K562 (cell line): ENCODE measurements around the gene PIGL. TPM values are rescaled to one million over a fixed set of nuclear protein-coding genes. Genes with fewer than 3 reads are reported as not detected.

Experiments used
- ATAC-seq: fragments of 200-7000 bp; cut with Tn5 transposase; 3 replicates; pipeline ENCODE4 v1.9.1; 2020; ENCODE audit warnings: moderate library complexity
- BruUV-seq: library from RNA; stranded (reverse); fragments of 400-500 nt; replicated peaks from 2 replicates; lab custom pipeline; 2021; lab: Mats Ljungman, UMichigan
- CTCF ChIA-PET: fragments of 300-600 bp; formaldehyde crosslinking; extraction: SDS; loops from one replicate; lab custom pipeline; 2021; ENCODE audit warnings: low intra/inter-chr PET ratio; lab: Yijun Ruan, JAX
- POLR2A ChIA-PET: fragments of 300-600, 350-650 bp; sonication (Branson Sonifier 250); formaldehyde crosslinking; extraction: SDS; loops from one replicate; lab custom pipeline; 2021; ENCODE audit warnings: antibody characterized with exemption, inconsistent platforms; lab: Yijun Ruan, JAX
- DNase-seq, 4 experiments: peaks; one replicate each; pipeline versions ENCODE4 v3.0.0 to v3.0.0-alpha.2; 2011 to 2018; ENCODE audit warnings: low spot score in 3 of 4, mixed read lengths in 3 of 4; ENCODE audit errors: extremely low read depth in 1 of 4
- FAIRE-seq: peaks from 2 replicates; lab custom pipeline; 2011; peaks lifted over from hg19 to GRCh38; lab: Jason Lieb, UNC
- H2AFZ ChIP-seq: 2 replicates; pipeline ENCODE4 v1.6.0; 2011; ENCODE audit warnings: low read depth, low read length, control low read depth, inconsistent platforms
- H3K27ac ChIP-seq: fragments of 200-600 bp; 3 replicates; pipeline ENCODE4 v1.8.0; 2011; ENCODE audit warnings: low read depth, mild to moderate bottlenecking, control low read depth, inconsistent platforms, low read length, moderate library complexity, mixed read lengths; ENCODE audit errors: extremely low read depth
- H3K27me3 ChIP-seq, 2 experiments: fragments of 300-600 bp in 1 of 2; 2 replicates in 1 of 2; 3 replicates in 1 of 2; pipeline versions ENCODE4 v1.6.0 to v1.8.0; 2011; ENCODE audit warnings: inconsistent platforms in 2 of 2, low read length in 2 of 2, mild to moderate bottlenecking in 1 of 2, mixed read lengths in 1 of 2, moderate library complexity in 1 of 2; ENCODE audit not compliant: control insufficient read depth in 2 of 2, insufficient read depth in 2 of 2
- H3K36me3 ChIP-seq: fragments of 300-600 bp; 3 replicates; pipeline ENCODE4 v1.8.0; 2011; ENCODE audit warnings: mild to moderate bottlenecking, low read length, inconsistent platforms; ENCODE audit not compliant: control insufficient read depth, insufficient read depth
- H3K4me1 ChIP-seq, 2 experiments: fragments of 200-600 bp in 1 of 2; replicated peaks in 1 of 2; 2 replicates in 1 of 2; 3 replicates in 1 of 2; pipeline versions ENCODE4 v1.5.1 to v1.8.0; 2011; ENCODE audit warnings: inconsistent platforms in 2 of 2, low read length in 2 of 2, mild to moderate bottlenecking in 1 of 2, mixed read lengths in 1 of 2, moderate library complexity in 1 of 2; ENCODE audit not compliant: control insufficient read depth in 2 of 2, insufficient read depth in 2 of 2
- H3K4me2 ChIP-seq: 2 replicates; pipeline ENCODE4 v1.6.1; 2011; ENCODE audit warnings: low read length, control low read depth, inconsistent platforms, mixed read lengths; ENCODE audit not compliant: insufficient read depth
- H3K4me3 ChIP-seq: fragments of 200-600 bp; sonication (generic), shearing (Covaris generic); 2 replicates; pipeline ENCODE4 v1.5.1; 2016; ENCODE audit warnings: control low read depth, inconsistent platforms
- H3K79me2 ChIP-seq: fragments of 200-600 bp; 3 replicates; pipeline ENCODE4 v1.8.0; 2011; ENCODE audit warnings: low read length, inconsistent platforms; ENCODE audit not compliant: control insufficient read depth, insufficient read depth
- H3K9ac ChIP-seq, 2 experiments: 2 replicates each; pipeline versions ENCODE4 v1.6.0 to v1.6.1; 2011; ENCODE audit warnings: low read depth in 2 of 2, low read length in 2 of 2, control low read depth in 1 of 2, inconsistent platforms in 1 of 2, mild to moderate bottlenecking in 1 of 2, mixed read lengths in 1 of 2; ENCODE audit not compliant: insufficient read depth in 1 of 2
- H3K9me1 ChIP-seq: one replicate; pipeline ENCODE4 v1.6.0; 2011; ENCODE audit warnings: inconsistent platforms, mild to moderate bottlenecking, low read length, moderate library complexity; ENCODE audit not compliant: control insufficient read depth, insufficient read depth
- H3K9me3 ChIP-seq: replicated peaks from 2 replicates; pipeline ENCODE4 v1.5.1; 2011; ENCODE audit warnings: low read depth, low read length, inconsistent platforms; ENCODE audit not compliant: control insufficient read depth, insufficient read depth
- H4K20me1 ChIP-seq: replicated peaks from 2 replicates; pipeline ENCODE4 v1.6.1; 2011; ENCODE audit warnings: low read length, inconsistent platforms, mixed read lengths; ENCODE audit not compliant: control insufficient read depth, insufficient read depth
- RBM25 ChIP-seq: fragments of 200-400 bp; formaldehyde crosslinking; IDR thresholded peaks from 2 replicates; pipeline ENCODE4 v1.6.1; 2018; ENCODE audit warnings: low read length, low read depth, moderate library complexity; ENCODE audit not compliant: severe bottlenecking
- ZNF184 ChIP-seq: sonication (generic); formaldehyde crosslinking; IDR thresholded peaks from 2 replicates; pipeline ENCODE4 v1.5.0; 2020; ENCODE audit warnings: missing genetic modification reagents
- ZNF639 ChIP-seq, 2 experiments: fragments of 200-800 bp in 1 of 2; sonication (Bioruptor generic) in 1 of 2; sonication (generic) in 1 of 2; formaldehyde crosslinking in 1 of 2; IDR thresholded peaks in 1 of 2; conservative IDR thresholded peaks in 1 of 2; 2 replicates each; pipeline versions ENCODE4 v1.5.0 to v1.6.1; 2016 to 2020; ENCODE audit warnings: missing compliant biosample characterization in 1 of 2, missing genetic modification characterization in 1 of 2, missing genetic modification reagents in 1 of 2
- WGBS: fragments of 100-300 bp; shearing (Covaris generic); methylation state at CpG from one replicate; pipeline ENCODE4 v1.1.6; 2016; ENCODE audit warnings: low coverage, mixed read lengths; ENCODE audit not compliant: insufficient coverage; ENCODE audit errors: missing lambda C conversion rate; 5-methylcytosine and 5-hydroxymethylcytosine counted together
- in situ Hi-C: fragments of 300-500 bp; cut with MboI; formaldehyde crosslinking; loops from 4 replicates; pipeline ENCODE4 v1.15.0; 2018; ENCODE audit warnings: inconsistent platforms, mixed read lengths
- intact Hi-C: fragments of 100-400 bp; cut with micrococcal nuclease; formaldehyde crosslinking; loops from 2 replicates; pipeline ENCODE4 v1.14.2; 2022
- polyA plus RNA-seq, 8 experiments: library from polyadenylated mRNA; depleted of rRNA in 4 of 8; stranded (reverse) in 5 of 8; unstranded in 3 of 8; fragments of >200 nt; fragmentation: Nextera tagmentation in 2 of 8; fragmentation: Illumina TruSeq in 1 of 8; extraction: Ambion mirVana in 2 of 8; extraction: Trizol in 1 of 8; gene quantifications; 2 replicates each; pipeline versions ENCODE4 v1.2.1 to v1.2.3, GENCODE V29; 2011 to 2014; ENCODE audit warnings: inconsistent platforms in 1 of 8, missing spikeins in 1 of 8
- total RNA-seq, 7 experiments: library from RNA; depleted of rRNA in 6 of 7; stranded (reverse); fragments of >200 nt in 6 of 7; fragmentation: Illumina TruSeq in 2 of 7; extraction: Trizol in 2 of 7; gene quantifications; 2 replicates each; pipeline versions ENCODE4 v1.2.1 to v1.2.3, GENCODE V29; 2011 to 2021; ENCODE audit warnings: low replicate concordance in 1 of 7
- TF ChIP-seq, protein P1 (sequence below): sonication (generic); formaldehyde crosslinking; IDR thresholded peaks from 2 replicates; pipeline ENCODE4 v1.8.1; 2023; ENCODE audit warnings: missing genetic modification reagents, mild to moderate bottlenecking, borderline replicate concordance

Gene PIGL
- total and polyA plus RNA-seq, 9 of the 15 experiments (the other 6 are each of a cell fraction or from before 2014, with no cell fraction given): 19.9 to 55.3 (median 29.6) TPM

- H4K20me1 ChIP-seq: no peaks in the 10 kb centered on the region
- H3K9me1 ChIP-seq: no peaks in the 10 kb centered on the region
- H3K27me3 ChIP-seq: no peaks in the 10 kb centered on the region
- H3K79me2 ChIP-seq: no peaks in the 10 kb centered on the region
- H3K9ac ChIP-seq: no peak overlapping the region
- no peak overlapping the region for H3K27ac ChIP-seq
- H3K4me2 ChIP-seq: no peak overlapping the region
- FAIRE-seq (no peak), DNase-seq (no peak), ATAC-seq (no peak)
- in situ Hi-C loops: no loop called here
- no peaks in the 10 kb centered on the region for H3K9me3 ChIP-seq
- TF ChIP-seq ZNF639 (CRISPR knock-in tag; conservative IDR thresholded peaks at IDR 0.05 in 1 of 2, IDR thresholded peaks at IDR 0.05 in 1 of 2) (no peak), ZNF184 (CRISPR knock-in tag) (no peak), RBM25 (peak; percentile 55)
- TF ChIP-seq, protein P1, sequence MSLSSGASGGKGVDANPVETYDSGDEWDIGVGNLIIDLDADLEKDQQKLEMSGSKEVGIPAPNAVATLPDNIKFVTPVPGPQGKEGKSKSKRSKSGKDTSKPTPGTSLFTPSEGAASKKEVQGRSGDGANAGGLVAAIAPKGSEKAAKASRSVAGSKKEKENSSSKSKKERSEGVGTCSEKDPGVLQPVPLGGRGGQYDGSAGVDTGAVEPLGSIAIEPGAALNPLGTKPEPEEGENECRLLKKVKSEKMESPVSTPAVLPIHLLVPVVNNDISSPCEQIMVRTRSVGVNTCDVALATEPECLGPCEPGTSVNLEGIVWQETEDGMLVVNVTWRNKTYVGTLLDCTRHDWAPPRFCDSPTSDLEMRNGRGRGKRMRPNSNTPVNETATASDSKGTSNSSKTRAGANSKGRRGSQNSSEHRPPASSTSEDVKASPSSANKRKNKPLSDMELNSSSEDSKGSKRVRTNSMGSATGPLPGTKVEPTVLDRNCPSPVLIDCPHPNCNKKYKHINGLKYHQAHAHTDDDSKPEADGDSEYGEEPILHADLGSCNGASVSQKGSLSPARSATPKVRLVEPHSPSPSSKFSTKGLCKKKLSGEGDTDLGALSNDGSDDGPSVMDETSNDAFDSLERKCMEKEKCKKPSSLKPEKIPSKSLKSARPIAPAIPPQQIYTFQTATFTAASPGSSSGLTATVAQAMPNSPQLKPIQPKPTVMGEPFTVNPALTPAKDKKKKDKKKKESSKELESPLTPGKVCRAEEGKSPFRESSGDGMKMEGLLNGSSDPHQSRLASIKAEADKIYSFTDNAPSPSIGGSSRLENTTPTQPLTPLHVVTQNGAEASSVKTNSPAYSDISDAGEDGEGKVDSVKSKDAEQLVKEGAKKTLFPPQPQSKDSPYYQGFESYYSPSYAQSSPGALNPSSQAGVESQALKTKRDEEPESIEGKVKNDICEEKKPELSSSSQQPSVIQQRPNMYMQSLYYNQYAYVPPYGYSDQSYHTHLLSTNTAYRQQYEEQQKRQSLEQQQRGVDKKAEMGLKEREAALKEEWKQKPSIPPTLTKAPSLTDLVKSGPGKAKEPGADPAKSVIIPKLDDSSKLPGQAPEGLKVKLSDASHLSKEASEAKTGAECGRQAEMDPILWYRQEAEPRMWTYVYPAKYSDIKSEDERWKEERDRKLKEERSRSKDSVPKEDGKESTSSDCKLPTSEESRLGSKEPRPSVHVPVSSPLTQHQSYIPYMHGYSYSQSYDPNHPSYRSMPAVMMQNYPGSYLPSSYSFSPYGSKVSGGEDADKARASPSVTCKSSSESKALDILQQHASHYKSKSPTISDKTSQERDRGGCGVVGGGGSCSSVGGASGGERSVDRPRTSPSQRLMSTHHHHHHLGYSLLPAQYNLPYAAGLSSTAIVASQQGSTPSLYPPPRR (CRISPR knock-in tag): no peak
- H2AFZ ChIP-seq: no peak overlapping the region
- H3K4me3 ChIP-seq: no peak overlapping the region
- intact Hi-C loops: no loop called here
- no TSS peak for BruUV-seq
- 50% methylated on average over 1 of the region's 1 CpG for WGBS
- H3K4me1 ChIP-seq: no peaks in the 10 kb centered on the region
- ChIA-PET CTCF (no interaction called here), POLR2A (interaction anchor here (1.5 kb wide), 1 partner anchor 10 kb away, joined by 3 read pairs; no protein-coding TSS in a partner anchor)
- H3K36me3 ChIP-seq: peaks cover 19% of the 10 kb centered on the region; the same call in 2 of the 3 replicates
These were observed 122.9 kb downstream of the PIGL start for GRCh38 chr17:16339959-16340358.
